GM18861 (cell line): ENCODE measurements around the gene SMARCA2.

Experiments used
- ATAC-seq: cut with Tn5 transposase; IDR thresholded peaks from one replicate; pipeline ENCODE4 v1.9.1; 2021; ENCODE audit not compliant: unreplicated experiment

SMARCA2 gene

GRCh38 chr9:2086971-2087370 lies 71.8 kb downstream of the SMARCA2 start:
- ATAC-seq, result peak; percentile 39

GRCh38 chr9:2087500-2088313 lies 72.6 kb downstream of the SMARCA2 start:
- peak; percentile 59 for ATAC-seq

- ATAC-seq, result no peak
These were observed 78.9 kb downstream of the SMARCA2 start for GRCh38 chr9:2093920-2094597.

GRCh38 chr9:2096376-2096970 lies 81.3 kb downstream of the SMARCA2 start:
- no peak for ATAC-seq

- no peak for ATAC-seq
These were observed 91.5 kb downstream of the SMARCA2 start for GRCh38 chr9:2106666-2107065.

- no peak for ATAC-seq
These were observed 92.8 kb downstream of the SMARCA2 start for GRCh38 chr9:2107906-2108451.

GRCh38 chr9:2109069-2109650 lies 94.0 kb downstream of the SMARCA2 start:
- ATAC-seq, result no peak

GRCh38 chr9:2110036-2110435 lies 94.9 kb downstream of the SMARCA2 start:
- no peak for ATAC-seq

GRCh38 chr9:2116073-2116472 lies 100.9 kb downstream of the SMARCA2 start:
- ATAC-seq, result no peak

GRCh38 chr9:2117527-2117926 lies 102.4 kb downstream of the SMARCA2 start:
- ATAC-seq, result no peak

- ATAC-seq, result no peak
These were observed 104.4 kb downstream of the SMARCA2 start for GRCh38 chr9:2119566-2119965.

- no peak for ATAC-seq
These were observed 106.0 kb downstream of the SMARCA2 start for GRCh38 chr9:2120926-2121689.

GRCh38 chr9:2122299-2122698 lies 107.2 kb downstream of the SMARCA2 start:
- ATAC-seq, result no peak

- peak; percentile 98 for ATAC-seq
These were observed 110.8 kb downstream of the SMARCA2 start for GRCh38 chr9:2125906-2126305.

GRCh38 chr9:2126331-2126803 lies 111.2 kb downstream of the SMARCA2 start:
- no peak for ATAC-seq

GRCh38 chr9:2127486-2127885 lies 112.3 kb downstream of the SMARCA2 start:
- no peak for ATAC-seq

GRCh38 chr9:2128141-2128540 lies 113.0 kb downstream of the SMARCA2 start:
- no peak for ATAC-seq

GRCh38 chr9:2128618-2129017 lies 113.5 kb downstream of the SMARCA2 start:
- no peak for ATAC-seq

- ATAC-seq, result no peak
These were observed 115.8 kb downstream of the SMARCA2 start for GRCh38 chr9:2130941-2131340.

GRCh38 chr9:2132484-2133082 lies 117.4 kb downstream of the SMARCA2 start:
- no peak for ATAC-seq
